ENCODE results near the gene MICAL2. TPM values are rescaled to one million over a fixed set of nuclear protein-coding genes. Genes with fewer than 3 reads are reported as not detected.

The MICAL2 gene
- total RNA-seq, 1 experiment from 2014 or later, result 37.4 TPM

GRCh38 chr11:12241971-12242672 is 131.7 kb downstream of the MICAL2 start (continued):
- TF ChIP-seq CTCF (IDR thresholded peaks at IDR 0.05 in 2 of 3, conservative IDR thresholded peaks at IDR 0.05 in 1 of 3; ENCODE audit: borderline replicate concordance in 1 of 3, insufficient read depth in 1 of 3, low read depth in 2 of 3, low read length in 2 of 3) (no peak), CEBPB (IDR thresholded peaks at IDR 0.05; ENCODE audit: low read depth) (no peak), REST (IDR thresholded peaks at IDR 0.05; ENCODE audit: low read depth) (no peak), ZNF274 (IDR thresholded peaks at IDR 0.05; ENCODE audit: low read depth, low read length) (no peak), SP1 (IDR thresholded peaks at IDR 0.05; ENCODE audit: low read depth) (no peak), CBX3 (IDR thresholded peaks at IDR 0.05; ENCODE audit: low read depth) (no peak)

- H3K4me2 ChIP-seq (ENCODE audit: low read length), result no peak overlapping the region
- no peak for ATAC-seq
- intact Hi-C loops (cut with micrococcal nuclease), result no loop called here
- no peaks in the 10 kb centered on the region; a peak in 1 of 4 replicates for H3K36me3 ChIP-seq (ENCODE audit: control insufficient read depth in 1 of 2, insufficient read depth in 2 of 2, low read length in 2 of 2)
- no peak for TF ChIP-seq MAX (IDR thresholded peaks at IDR 0.05)
- TF ChIP-seq POLR2AphosphoS5 (IDR thresholded peaks at IDR 0.05; ENCODE audit: low read depth, low read length), result no peak
- no peak for TF ChIP-seq CBX3 (IDR thresholded peaks at IDR 0.05; ENCODE audit: low read depth)
- TF ChIP-seq SP1 (IDR thresholded peaks at IDR 0.05; ENCODE audit: low read depth), result no peak
- TF ChIP-seq SIN3A (IDR thresholded peaks at IDR 0.05; ENCODE audit: low read depth), result no peak
- no peak for TF ChIP-seq EGR1 (IDR thresholded peaks at IDR 0.05; ENCODE audit: low read depth)
- no peak for TF ChIP-seq TCF7L2 (IDR thresholded peaks at IDR 0.05; ENCODE audit: borderline replicate concordance, extremely low read depth, insufficient read depth, insufficient read length)
- TF ChIP-seq SRF (IDR thresholded peaks at IDR 0.05; ENCODE audit: low read depth), result no peak
- no peak for TF ChIP-seq RAD21 (IDR thresholded peaks at IDR 0.05; ENCODE audit: low read depth)
- TF ChIP-seq REST (IDR thresholded peaks at IDR 0.05; ENCODE audit: low read depth), result no peak
- TF ChIP-seq EZH2 (IDR thresholded peaks at IDR 0.05), result no peak
- DNase-seq (ENCODE audit: low read depth, low spot score), result no peak
- no peak overlapping the region for H3K9ac ChIP-seq (ENCODE audit: low read length)
- BruUV-seq (replicated peaks), result no TSS peak
- H3K27ac ChIP-seq (ENCODE audit: low read depth, low read length), result no peak overlapping the region
- H3K27me3 ChIP-seq (ENCODE audit: insufficient read depth, low read length), result no peaks in the 10 kb centered on the region
- H3K4me1 ChIP-seq (ENCODE audit: control insufficient read depth in 1 of 2, insufficient read depth in 2 of 2, low read length in 2 of 2), result peaks cover 8 to 19% of the 10 kb centered on the region in 2 experiments; a peak in 3 of 4 replicates
- POLR2A ChIA-PET, result no interaction called here
- no peak overlapping the region for H3K4me3 ChIP-seq (replicated peaks in 1 of 2; ENCODE audit: low read depth in 1 of 2, low read length in 2 of 2)
- H3K9me3 ChIP-seq (ENCODE audit: control insufficient read depth in 1 of 2, insufficient read depth in 1 of 2, low read depth in 1 of 2, low read length in 2 of 2), result no peaks in the 10 kb centered on the region
- RAD21 ChIA-PET (ENCODE audit: low non-redundant PET in 1 of 2, low total read pairs in 2 of 2, uncharacterized antibody in 2 of 2, unreplicated experiment in 2 of 2), result no interaction called here
- no peaks in the 10 kb centered on the region for H3K9me2 ChIP-seq (ENCODE audit: insufficient read depth)
- H2AFZ ChIP-seq (ENCODE audit: low read depth, low read length, poor library complexity, severe bottlenecking), result no peak overlapping the region
- no peaks in the 10 kb centered on the region for H3K79me2 ChIP-seq (ENCODE audit: insufficient read depth, low read length)
- H4K20me1 ChIP-seq (ENCODE audit: insufficient read depth), result no peaks in the 10 kb centered on the region
- CTCF ChIA-PET, result no interaction called here
Observed at GRCh38 chr11:12242966-12243365, 132.6 kb downstream of the MICAL2 start.

Measured in HCT116 (cell line).